ENCODE data around the gene LRMDA.

DNA sequence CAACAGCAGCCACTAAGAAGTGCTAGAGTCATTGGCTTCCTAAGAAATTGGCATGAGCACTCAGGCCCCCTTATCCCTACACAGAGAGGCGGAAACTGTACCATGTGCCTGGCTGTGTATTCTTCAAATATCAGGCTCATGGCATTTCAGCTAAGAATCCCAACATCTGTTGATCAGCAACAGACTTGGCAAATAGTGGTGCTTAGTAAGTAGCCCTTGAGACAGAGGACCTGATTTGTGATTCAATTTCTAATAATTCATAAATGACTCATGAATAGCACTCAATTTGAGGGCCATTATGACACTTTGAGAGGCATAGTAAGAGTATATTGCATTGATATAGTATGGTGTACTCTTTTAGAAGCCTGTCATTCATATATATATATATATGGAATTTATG, 309.1 kb downstream of the LRMDA start:
- no peak for TF ChIP-seq MYC (IDR thresholded peaks at IDR 0.05; ENCODE audit: low read depth, low read length)
- TF ChIP-seq, protein P1, sequence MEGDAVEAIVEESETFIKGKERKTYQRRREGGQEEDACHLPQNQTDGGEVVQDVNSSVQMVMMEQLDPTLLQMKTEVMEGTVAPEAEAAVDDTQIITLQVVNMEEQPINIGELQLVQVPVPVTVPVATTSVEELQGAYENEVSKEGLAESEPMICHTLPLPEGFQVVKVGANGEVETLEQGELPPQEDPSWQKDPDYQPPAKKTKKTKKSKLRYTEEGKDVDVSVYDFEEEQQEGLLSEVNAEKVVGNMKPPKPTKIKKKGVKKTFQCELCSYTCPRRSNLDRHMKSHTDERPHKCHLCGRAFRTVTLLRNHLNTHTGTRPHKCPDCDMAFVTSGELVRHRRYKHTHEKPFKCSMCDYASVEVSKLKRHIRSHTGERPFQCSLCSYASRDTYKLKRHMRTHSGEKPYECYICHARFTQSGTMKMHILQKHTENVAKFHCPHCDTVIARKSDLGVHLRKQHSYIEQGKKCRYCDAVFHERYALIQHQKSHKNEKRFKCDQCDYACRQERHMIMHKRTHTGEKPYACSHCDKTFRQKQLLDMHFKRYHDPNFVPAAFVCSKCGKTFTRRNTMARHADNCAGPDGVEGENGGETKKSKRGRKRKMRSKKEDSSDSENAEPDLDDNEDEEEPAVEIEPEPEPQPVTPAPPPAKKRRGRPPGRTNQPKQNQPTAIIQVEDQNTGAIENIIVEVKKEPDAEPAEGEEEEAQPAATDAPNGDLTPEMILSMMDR (IDR thresholded peaks at IDR 0.05; ENCODE audit: extremely low read depth in 1 of 2, insufficient read depth in 1 of 2, low read depth in 1 of 2, low read length in 2 of 2): no peak
